ENCODE results near the gene SSBP3.

The SSBP3 gene

DNA sequence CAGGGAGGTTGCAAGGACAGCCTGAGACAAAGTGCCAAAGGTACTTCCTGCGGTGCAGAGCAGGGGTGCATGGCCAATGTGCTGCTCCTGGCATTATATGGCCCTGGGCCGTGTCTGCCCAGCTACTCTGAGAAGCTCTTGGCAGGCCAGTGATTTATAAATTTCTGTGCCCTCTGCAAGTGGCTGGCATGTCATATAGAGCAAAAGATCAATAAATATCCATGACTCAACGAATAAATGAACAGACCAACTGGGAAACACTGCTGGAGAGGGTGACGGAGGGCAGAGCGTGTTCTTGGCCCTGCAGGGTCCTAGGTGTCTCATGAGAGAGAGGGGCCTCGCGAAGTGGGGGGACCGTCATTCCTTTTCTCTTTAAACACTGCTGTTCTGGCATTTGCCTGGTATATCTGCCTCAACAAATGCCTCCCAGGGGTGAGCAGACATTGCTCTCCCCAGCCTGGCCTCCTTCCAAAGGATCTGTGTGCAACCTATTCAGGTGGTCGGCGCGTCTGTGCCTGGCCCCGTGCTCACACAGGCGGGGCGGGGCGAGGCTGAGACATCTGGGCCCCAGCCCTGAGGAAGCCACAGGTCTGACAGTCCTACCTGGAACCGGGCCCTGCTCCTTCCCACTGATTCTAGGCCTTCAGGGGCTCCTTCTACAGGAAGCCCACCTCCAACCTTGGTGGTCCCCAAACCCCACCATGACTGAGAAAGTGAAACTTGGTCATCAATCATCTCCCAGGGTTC, 123.9 kb downstream of the SSBP3 start:
- no peak for DNase-seq

DNA sequence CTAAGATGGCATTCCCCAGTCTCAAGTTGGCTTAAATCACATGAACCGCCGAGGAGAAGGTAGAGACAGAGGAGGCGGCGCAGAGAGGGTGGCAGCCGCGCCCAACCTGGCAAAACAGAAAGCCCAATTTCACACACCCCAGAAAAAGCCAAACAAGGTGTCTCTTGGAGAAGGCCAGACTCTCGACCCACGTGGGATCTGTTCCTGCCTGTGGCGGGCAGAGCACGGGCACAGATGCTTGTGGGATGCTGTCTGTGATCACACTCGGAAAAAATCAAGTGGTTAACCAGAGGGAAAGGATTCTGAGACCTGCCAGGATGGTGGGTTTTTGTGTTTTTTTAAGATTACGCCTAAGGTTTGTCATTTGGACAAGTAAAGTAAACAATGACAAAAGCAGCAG, 125.5 kb downstream of the SSBP3 start:
- DNase-seq, result no peak

DNA sequence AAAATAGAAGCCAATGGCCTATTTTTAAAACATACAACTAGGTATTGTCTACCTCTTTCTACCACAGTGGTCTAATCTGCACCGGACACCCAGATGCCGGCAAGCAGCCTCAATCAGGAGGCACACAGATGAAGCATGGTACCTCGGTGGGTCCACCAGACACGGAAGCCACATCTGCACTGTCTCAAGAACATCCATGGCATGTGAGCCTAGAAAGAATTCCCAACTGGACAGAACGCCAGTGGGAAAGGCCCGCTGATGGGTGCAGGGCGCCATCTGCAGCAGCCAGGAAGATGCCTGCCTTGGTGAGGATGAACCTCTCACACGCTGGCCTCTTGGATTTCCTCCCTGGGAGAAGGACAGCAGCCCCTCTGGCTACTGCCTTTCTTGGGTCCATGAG, 126.7 kb downstream of the SSBP3 start:
- no peak for DNase-seq

DNA sequence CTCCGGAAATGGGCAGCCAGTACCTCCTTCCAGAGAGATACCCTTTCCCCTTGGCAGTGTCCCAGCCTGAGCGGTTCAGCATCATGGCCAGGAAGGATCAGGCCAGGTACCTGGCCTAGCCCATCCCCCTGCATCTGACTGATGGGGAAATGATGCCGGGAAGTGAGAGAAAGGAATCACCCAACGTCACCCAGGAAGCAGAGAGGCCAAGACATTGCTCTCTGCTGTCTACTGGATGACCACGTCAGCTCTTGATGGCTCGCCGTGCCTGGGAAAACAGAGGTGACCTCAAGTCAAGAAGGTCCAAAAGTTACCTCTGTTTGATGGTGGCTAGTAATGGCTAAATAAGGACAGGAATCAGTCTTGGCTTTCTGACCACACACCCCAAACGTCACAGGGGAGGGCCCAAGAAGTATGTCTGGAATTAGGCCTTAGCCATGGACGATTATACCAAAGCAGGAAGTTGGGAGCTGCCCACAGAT, 127.2 kb downstream of the SSBP3 start:
- DNase-seq, result no peak

DNA sequence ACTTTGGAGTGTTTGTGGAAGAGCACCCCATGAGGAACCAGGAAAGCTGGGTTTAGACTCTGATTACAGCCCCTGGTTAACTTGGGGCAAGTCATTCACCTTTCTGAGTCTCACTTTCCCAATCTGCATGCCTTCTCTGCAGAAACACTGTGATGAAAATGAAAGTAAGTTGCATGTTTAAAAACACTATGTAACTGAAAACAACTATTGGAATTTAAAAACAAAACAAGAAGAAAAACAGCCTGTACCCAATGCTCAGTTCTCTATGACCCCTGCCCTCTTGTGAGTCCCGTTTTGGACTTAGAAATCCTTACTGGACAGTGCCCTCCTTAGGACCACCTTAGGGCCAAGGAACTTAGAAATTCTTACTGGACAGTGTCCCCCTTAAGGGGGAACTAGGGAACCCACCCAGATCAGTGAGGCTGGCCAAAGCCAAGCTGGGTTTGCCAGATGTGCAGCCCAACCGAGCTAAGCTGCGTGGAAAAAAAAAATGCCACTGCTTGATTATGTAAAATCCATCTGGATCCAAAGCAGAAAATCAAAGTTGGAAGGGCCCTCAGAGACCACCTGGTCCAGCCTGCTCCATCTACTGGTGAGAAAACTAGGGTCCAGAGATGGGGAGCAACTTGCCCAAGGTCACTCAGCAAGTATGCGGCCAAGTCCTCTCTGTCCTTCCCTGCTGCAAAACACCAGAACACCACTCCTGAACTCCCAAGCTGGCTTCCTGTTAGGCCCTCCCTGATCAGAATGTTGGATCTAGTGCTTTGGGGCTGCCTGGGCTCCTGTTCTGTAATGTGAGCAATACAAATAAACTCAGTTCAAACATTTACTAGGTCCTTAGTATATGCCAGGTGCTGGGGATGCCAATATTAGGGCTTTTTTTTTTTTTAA, 128.5 kb downstream of the SSBP3 start:
- DNase-seq, result no peak

DNA sequence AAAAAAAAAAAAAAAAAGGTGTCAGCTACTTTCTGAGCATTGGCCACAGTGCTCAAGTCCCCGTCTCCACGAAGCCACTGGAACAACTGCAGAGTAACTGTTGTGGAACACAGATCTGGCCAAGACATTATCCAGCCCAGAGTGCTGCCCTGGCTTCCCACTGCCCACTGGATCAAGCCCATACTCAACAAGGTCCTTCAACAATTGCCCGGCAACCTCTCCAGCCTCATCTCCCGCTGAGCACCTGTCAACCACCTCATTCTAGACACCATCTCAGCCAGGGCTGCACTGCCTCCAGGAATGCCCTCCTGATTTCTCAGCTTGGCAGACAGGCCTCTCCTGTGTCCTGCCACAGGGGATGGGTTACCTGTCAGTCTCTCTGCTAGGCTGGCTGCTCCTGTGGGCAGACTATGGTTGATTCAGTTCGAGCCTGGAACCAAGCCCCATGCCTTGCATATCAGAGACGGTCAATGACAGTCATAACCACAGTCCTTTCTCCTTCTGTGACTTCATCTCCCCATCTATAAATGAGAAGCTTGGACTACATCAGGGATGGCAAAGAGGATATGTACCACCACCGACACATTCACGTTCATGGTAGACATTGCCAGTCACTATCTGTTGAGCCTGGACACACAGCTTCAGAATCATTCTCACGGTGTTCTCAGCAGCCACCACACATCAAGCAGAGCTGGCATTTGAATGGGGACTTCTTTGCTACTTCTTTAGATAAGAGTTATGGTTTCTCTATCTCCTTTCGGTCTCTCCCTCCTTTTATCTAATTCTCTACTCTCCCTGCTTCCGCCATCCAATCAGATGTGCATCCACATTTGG, 129.4 kb downstream of the SSBP3 start:
- DNase-seq, result no peak

DNA sequence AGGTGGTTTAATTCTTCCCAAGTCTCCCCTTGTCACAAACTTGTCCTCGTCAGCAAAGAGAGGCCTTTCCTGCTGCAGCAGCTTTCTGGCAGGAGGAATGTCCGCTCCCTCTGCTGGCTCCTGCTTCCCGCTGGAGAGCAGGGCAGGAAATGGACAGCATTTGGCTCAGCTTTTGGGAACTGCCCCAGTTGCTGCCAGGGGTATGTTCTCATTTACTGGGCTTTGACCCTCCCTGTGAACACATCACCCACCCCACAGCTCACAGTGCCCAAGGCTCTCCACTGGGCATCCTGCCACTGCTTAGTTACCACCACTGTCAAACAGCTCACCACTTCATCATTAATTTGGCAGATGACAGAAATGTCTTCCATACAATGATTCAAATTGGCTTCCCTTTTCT, 130.8 kb downstream of the SSBP3 start:
- no peak for DNase-seq

DNA sequence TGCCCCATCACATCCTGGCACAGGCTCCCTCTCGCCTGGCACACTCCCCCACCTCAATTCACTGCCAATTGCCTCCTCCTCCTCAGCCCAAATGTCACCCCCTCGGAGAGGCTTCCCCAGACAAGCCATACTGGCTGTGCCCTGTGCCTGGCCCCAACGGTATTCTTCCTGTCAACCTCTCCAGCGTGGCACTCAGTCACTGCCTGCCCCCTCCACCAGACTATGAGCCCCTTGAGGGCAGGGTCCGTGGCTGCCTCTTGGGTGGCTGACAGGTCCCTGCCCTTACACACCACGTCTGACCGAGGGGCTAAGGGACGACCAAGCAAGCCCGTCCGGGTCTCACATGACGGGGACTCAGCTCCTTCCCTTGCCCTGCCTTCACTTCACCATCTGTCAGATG, 131.3 kb downstream of the SSBP3 start:
- no peak for DNase-seq

DNA sequence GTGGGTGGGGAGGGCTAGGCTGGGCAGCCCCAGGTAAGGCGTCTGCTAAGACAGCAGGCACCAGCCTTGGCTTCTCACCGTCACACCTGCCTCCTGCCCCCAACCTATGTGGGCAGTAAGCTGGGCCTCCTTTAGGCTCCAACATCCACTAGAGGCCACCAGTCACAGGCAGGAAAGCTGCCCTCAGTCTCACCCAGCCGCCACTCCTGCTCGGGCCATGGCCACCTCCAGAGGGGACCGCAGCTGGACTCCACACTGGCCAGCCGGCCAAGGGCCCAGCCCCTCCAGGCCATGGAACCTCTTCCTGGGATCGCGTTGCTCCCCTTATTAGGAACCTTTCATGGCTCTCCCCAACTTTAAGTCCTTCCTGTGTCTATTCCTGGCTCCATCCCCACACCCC, 131.7 kb downstream of the SSBP3 start:
- DNase-seq, result no peak

DNA sequence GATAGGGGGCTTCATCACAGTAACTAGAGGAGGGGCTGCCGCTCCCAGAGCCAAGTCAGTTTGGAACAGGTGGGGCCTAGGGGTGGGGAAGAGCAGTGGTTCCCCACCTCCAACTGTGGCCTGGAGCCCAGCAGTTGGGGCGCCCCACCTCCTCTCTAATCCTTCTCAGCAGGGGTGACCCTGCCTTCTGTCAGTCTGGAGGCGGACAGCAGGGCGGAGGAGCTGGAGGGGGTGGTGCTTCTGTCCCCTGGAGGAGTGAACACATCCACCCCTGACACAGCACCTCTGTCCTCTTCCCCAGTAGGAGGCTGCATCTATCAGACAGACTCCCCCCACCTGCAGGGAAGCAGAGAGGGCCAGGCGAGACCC, 132.4 kb downstream of the SSBP3 start:
- no peak for DNase-seq

DNA sequence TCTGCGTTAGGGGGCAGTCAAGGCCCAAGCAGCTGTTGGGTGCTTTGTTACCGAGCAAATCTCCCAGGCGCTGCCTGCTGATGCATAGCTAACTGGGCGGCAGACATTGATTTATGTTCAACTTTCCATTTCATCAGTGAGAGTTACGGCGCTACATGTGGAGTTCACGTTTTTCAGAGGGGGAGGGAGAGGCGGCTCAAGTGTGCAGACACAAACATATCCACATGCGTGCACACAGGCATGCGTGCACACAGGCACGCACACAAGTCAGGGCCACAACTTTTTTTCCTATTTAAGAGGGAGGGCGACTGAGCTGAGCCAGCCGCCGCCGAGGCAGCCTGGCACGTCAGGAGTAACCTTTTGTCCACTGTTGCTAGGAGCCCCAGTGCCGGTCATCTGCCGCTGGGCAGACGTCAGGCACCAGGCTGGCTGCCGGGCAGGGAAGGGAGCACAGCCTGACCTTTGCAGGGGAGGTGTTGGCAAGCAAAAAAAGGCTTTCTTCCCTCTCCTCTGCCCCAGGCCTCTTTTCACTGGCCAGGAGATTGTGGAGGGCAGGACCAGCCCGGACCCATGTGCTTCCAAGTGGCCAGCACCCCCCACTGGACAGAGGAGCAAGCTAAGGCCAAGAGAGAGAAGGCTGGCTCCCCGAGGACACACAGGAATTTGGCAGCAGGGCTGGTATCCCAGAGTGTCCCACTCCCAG, 133.0 kb downstream of the SSBP3 start:
- DNase-seq, result no peak

DNA sequence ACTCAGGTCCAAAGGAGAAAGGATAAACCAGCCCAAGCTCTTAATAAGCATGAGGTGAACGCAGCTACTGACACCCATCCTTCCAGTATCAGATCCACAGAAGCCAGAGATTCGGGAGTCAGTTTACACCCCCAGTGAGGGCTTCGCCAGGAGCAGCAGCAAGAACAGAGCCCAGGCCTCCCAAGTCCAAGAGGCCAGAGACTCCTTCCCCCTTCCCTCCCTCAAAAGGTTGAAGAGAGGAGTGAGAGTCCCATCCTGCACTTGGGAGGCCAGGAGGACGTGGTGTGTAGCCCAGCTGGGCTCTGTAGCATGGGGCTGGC, 133.5 kb downstream of the SSBP3 start:
- no peak for DNase-seq

DNA sequence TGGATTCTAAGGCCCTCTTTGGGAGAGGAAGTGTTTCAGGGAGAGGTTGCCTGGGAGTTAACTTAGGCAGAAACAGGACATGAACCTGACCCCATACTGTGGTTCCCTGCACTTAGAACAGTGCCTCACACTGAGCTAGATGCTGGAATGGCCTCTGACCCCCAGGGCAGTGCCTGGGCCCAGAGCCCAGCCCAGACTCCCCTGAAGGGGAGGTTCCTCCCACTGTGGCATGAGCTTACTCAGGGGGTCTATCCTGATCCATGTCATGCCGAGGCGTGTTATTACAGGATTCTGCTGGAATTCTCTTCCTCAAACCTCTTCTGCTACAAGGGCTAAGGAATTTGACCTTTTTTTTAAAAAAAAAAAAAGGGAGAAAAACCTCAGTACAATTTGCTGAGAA, 134.1 kb downstream of the SSBP3 start:
- DNase-seq, result no peak

DNA sequence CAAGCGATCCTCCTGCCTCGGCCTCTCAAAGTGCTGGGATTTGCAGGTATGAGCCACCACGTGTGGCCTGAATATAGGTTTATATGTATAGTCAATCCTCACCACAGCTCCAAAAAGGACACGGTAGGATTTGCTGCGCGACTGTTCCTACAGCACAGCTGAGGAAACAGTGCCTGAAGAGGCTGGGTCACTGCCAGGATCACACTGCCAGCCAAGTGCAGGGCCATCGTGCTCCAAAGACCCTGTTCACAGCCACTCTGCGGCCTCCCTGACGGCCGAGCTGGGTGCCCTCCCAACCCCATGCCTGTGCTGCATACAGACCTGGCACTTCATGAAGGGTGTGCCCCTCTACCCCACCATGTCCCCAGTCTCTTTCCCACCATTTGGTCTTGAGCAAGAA, 134.9 kb downstream of the SSBP3 start:
- DNase-seq, result no peak

DNA sequence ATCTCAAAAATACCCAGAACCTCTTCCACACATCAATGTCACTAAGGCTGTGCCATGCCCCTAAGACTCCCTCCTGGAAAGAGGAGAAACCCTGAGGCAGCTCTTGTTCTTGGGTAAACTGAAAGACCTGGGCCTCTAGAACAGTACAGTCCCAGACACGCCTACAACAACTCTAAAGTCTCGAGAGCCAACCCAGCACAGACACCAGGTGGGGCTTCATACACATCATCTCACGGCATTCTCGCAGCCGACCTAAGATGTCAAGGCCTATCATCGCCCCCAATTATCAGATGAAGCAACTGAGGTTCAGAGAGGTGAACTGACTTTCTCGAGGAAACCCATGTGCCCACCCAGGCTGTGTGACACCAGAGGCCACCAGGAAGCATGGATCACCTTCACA, 135.7 kb downstream of the SSBP3 start:
- DNase-seq, result no peak

DNA sequence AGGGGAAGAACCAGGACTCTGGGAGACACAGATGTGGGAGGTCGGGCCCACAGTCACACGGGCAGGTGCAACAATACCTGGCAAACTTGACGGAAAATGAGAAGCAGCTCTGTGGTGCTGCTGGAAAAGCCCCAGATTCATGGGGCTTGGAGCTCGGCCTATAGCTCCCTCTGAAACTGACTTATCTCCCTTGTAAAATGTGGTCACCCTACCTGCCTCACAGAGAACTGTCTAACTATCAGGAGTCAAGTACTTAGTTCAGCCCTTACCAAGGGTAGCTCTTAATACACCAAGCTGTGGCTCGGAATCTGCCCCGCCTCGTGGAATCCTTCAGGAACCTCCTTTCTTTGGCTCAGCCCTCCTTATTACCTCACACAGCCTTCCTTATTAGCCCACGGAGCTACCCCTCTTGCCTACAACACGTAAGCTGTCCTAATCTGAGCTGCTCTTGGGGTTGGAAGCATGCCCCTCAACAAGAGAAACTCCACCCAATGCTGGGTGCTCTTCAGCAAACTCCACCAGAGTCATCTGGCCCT, 137.4 kb downstream of the SSBP3 start:
- DNase-seq, result no peak

DNA sequence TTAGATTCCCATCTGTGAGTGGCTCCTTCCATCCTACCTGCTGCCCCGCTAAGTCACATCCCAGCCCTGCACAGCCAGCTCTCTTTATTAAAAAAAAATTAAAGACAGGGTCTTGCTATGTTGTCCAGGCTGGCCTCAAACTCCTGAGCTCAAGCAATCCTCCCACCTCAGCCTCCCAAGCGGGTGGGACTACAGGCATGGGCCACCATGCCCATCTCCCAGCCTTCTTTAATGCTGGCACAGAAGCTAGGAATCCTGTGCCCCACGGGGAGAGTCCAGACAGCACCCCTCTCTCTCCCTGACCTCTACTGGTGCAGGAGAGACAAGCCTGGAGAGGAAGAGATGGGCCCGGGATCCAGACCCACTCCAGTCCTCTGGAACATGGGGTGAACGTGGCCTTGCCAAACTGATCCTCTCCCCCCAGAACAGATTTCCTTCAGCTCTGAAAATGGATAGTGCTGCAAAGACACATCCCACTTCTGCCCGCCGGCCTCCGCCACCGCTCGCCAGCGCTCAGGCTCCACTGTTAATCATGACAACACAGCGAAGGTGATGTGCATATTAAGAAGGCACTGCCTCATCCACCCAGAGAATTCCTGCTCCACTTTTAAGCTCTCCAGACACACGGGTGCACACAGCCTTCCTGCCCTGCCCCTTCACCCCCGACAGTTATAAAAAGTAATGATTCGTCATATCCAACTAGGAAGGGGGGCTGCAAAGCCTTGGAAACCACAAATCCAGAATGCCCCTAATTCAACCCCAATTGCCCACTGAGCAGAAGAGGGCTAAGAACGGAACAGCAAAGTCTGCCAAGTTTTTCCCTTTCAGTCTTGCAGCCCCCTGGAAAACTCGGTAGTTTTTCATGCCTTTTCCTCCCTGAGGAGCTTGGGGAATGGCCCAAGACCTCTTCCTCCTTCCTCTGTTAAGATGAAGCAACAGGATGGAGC, 138.1 kb downstream of the SSBP3 start:
- DNase-seq, result no peak

DNA sequence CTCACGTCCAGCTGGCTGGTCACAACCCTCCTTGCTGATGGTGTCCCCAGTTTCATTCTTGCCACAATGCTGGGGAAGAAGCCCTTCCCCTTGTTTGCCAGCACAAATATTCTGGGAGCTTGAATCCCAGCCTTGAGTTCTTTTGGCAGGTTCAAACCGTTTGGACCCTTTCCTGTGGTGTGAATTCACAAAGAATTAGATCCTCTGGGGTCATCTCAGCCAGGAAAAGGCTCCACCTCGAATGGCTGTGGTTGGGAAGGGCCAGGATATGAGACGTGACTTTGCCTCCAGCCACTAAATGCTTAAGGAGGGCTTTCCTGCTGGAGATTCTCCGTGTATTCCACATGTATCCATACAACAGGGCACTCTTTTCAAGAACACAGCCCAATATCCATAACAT, 139.3 kb downstream of the SSBP3 start:
- DNase-seq, result no peak

DNA sequence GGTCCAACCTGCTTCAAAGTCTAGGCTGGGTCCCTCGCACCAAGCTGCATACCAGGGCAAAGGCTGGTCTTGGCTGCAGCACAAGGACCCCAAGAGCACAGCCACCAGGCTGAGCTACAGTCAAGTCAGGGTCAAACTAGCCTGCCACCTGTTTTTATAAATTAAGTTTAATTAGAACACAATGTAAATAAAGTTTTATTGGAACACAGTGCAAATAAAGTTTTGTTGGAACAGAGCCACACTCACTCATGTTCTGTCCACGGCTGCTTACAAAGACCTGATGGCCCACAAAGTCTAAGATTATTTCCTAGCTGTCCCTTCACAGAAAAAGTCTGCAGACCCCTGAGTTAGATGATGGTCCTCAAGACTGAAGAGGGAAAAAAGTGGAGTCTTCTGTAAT, 140.0 kb downstream of the SSBP3 start:
- no peak for DNase-seq

DNA sequence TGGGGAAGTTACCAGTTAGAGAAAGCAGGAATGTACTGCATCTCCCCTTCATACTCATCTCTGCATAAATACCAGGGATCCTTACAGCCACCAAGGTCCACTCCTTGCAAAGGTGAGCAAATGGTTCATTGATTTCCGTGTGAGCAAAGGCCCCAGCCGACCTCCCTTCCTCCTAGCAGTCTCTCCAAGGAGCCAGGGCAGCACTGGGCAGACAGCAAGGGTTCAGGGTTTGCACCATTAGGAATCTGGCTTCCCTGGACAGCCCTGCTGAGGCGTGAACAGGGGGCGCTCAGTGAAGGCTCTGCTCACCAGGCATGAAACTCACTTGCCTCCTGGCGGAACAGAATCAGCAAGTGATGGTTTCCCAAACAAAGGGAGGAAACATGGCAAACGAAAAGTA, 140.5 kb downstream of the SSBP3 start:
- DNase-seq, result no peak

DNA sequence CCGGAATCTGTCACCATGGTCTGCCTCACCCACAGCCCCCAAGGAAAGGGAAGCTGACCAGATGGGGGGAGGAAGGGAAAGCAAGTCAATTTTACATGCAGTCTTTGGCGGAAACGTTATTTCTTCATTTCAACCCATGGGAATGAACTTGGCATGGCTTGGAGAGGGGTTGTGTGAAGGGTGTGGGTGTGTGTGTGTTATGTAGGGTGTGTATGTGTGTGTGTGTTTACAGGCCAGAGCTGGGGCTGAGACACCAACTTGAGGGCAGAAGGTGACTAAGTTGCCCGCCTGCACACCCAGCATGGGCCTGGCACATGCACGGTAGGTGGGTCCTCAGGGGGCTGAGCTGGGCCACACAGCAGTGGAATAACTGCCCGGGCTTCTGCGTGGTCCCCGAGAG, 141.1 kb downstream of the SSBP3 start:
- no peak for DNase-seq
